Hematopoietic multipotent progenitor cell treated with erythropoietin and hydrocortisone succinate and interleukin-3 and kit ligand, for 17 days (in vitro differentiated cells): ENCODE results near the gene SCUBE3.

Experiments used
- DNase-seq: peaks from one replicate; pipeline ENCODE4 v3.0.0-alpha.2; 2015; ENCODE audit warnings: low spot score

The SCUBE3 gene

DNA sequence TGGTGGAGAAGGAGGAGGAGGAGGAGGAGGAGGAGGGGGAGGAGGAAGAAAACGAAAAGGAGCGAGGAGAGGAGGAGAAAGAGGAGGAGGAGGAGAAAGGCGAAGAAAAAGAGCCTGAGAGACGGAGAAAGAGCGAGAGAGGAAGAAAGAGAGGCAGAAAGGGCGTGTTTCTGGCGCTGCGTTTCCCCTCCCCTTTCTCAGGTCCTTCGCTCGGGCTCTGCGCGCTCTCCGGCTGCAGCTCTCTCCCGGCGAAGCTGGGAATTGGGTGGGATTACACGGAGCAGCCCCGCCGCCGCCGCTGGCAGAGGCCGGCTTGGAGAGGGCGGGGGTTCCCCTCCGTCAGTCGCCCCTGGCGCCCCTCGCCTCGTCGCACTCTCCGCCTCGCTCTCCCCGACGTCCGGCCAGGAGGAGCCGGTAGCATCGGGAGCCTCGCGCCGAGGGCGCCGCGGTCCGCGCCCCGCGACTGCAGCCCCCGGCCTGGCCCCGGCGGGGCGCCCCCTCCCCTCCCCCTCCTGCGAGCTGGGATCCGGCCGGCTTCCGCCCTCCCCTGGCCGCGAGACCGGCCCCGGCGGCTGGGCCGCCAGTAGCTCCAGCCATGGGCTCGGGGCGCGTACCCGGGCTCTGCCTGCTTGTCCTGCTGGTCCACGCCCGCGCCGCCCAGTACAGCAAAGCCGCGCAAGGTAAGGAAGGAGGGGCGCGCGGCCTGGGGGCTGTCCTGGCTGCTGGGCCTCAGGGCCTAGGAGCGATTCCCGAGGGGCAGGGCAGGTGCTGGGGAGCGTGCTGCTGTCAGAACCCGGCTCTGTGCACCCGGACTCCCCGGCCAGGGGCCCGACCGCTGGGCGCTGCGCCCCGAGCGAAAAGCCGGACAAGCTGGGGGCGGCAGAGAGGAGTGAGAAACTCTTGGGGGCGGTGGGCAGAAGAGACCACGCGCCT is at the start of gene SCUBE3:
TSS of gene SCUBE3 (plus strand) at position 133 of the 933 bp plus-strand sequence. CDS start at position 596, 463 bp downstream.
- DNase-seq: no peak

DNA sequence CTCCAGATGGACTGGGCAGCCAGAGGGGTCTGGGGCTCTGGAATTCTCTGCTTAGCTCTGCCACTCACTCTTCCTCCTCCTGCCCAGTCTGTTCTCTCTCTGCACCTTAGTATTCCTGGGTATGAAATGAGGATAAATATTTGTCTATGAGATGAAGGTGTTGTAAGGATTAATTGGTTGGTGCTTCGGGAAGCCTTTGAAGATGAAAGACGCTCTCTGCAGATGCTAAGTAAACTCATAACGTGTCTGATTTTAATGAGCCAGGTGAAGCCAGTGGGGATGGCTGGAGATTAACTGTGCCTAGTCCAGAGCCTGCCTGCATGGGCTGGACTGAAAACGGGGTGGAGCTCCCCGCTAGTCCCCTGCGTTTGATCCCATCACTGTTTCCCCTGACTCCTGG is 49.5 kb upstream of the SCUBE3 start:
- DNase-seq: no peak

DNA sequence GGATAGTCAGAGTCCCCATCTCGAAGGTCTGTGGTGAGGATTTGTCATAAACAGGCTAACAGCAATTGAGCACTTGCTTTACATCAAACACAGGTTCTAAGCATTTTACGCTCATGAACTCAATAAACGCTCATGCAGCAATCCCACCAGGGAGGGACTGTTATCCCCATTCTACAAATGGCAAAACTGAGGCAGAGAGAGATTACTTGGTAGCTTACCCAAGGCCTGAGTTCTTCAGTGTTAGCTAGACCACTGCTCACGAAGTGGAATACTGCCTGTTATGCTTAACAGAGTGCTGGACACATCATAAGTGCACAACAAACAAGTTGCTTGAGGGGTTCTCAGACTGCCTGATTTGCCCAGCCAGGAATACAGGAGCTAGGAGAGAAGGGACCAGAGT is 48.9 kb upstream of the SCUBE3 start:
- no peak for DNase-seq

DNA sequence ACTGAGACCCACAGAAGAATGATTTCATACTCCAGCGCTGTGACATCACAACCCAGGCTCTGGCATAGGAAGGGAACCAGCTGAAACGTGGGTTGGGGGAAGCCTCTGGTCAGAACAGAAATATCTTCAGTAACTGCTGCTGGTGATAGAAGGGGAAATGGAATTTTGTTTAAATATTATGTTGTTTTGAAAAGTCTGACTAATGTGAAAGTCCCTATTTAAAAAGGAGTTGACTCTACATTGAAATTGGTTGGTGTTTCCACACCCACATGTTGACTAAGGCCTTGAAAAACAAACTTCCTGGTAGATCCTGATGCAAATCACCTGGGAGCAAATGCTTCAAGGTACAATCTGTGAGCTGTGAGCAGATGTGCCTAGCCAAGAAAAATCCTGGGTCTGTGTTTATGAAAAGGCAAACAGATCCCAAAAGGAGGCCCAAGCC is 48.1 kb upstream of the SCUBE3 start:
- DNase-seq: no peak

DNA sequence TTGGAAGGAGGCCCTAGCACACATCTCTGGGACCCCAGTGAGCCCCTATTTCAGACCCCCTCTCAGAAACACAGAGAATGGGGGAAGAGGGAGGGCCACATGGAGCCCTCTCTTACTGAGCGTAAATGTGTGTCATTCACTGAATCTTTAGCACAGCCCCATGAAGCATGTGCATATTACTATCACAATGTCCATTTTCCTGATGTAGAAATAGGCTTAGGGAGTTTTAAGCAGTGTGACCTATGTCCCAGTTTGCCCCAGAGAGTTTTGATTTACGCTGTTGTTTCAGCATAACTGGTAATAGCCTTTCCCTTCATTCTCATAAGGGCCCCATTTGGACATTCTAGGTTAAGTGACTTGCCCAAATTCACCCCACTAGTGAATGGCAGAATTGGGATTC is 47.6 kb upstream of the SCUBE3 start:
- no peak for DNase-seq

DNA sequence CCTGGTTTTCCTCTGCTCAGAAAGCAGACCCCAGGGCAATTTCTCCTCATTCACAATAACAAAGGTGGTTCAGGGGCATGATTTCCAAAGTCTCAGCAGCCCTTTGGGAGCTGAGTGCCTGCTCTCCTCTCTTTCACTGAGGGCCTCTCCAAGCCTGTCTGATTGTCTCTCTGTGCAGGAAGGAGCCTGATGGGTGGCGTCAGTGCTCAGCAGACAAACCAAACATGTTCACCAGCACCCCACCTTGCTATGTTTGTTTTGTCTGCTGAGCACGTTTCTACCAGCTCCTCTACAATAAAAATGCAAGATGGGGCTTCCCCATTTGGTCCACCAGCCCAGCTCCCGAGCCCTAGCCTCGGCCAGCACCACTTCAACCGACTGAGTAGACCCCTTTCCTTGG is 47.2 kb upstream of the SCUBE3 start:
- DNase-seq: no peak

DNA sequence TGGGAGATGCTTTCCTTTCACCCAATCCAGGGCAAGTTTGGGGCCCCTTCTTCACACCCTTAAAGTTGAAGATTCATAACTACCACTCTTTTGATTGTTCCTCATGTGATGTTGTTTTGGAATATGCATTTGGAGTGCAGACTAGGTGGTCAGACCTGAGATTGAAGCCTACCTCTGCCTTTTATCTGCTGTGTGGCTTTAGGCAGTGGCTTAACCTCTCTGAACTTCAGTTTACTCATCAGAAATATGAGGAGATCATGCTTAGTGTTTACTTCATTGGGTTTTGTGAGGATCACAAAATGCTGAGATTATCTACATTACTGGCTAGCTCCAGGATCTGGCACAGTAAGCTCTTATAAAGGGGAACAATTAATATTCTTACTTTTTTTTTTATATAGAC is 46.3 kb upstream of the SCUBE3 start:
- DNase-seq: no peak

DNA sequence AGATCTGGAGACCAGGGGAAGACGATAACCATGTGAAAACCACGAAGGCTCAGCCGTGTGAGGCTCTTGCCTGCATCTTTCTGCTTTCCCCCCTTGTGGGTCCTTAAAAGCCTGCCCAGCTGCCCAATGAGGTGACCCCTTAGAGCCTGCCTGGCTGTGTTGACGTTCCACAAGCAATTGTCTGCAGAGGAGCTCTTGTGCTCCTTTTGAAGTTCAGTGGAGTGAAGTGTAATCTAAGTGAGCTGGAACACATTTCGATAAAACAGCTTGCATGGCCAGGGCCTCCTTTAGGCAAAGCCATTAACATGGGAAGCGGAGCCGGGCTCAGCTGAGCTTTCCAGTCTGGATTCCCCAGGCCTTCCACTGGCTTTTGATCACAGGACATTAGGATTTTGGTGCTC is 45.3 kb upstream of the SCUBE3 start:
- no peak for DNase-seq

DNA sequence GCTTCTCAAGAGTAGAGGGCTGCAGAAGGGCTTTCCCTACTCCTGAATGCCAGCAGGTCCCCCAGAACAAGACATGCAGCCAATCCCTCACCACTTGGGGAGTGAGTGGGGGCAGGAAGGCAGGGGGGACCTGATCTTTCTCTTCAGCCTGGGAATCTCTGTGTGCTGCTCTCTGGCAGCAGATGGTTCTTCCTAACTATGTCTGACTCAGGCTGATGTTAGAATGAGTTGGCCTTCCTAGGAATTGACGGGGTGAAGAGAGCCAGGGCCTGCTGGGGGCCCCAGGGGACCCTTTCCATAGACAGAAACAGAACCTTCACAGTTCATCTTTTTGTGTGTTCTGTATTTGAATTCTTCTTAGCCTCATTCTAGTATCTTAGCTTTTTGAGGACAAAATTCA is 43.6 kb upstream of the SCUBE3 start:
- DNase-seq: no peak

DNA sequence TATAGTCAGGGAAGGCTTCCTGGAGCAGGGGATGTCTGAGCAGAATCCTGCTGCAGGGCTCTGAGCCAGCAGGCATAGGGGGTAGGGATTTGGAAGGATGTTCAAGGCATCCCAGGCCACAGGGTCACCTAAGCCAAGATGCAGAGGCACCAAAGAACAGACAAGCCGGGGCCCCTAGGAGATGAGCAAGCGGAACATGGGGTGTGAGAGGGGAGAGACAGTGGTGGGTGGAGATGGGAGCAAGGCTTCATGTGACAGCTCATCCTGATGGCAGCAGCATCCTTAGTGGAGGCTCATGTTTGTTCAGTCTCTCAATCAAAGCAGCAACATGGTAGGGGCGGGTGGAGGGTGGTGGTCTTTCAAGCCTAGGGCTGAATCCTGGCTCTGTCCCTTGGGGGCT is 42.9 kb upstream of the SCUBE3 start:
- DNase-seq: no peak

DNA sequence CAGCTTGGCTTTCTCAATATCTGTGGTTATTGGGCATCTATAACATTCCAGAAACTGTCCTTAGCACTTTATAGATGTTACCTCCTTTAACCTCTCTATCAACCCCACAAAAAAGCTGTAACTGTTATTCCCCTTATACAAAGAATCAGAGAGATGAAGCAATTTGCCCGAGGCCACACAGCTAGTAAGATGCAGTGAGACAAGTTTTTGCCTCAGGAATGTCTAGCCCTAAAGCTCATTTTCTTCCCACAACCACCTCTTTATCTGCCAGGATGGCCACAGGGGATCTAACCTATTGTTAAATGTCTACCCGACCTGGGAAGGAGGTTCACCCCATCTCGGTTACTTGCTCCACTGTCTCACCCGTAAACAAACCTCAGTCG is 40.7 kb upstream of the SCUBE3 start:
- no peak for DNase-seq

DNA sequence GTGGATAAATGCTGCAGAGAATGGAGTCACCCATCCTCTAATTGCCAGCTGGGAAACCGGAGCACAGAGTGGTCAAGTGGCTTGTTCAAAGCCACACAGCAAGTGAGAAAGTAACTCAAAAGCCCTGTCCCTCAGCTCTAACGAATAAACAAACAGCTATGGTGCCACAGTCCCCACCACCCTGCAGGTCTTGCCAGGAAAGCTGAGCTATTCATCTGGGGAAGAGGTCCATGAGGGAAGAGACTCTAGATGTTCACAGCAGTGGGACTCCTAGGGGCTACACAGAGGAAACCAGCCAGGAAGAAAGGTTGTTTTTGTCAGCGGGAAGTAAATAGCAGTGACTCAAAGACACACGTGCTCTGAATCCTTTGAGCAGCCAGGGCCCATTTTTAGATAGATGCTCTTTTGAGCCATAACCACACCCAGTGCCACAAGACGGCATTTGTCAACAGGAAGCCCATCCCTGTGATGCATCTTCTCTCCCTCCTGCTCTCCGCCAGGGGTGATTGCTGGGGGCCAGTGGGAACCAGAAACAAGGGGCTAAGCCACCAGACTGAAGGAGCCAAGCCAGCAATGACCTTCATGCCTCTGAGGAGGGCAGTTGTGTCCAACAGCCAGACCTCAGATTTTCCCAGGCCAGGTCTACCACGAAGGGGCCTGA is 40.2 kb upstream of the SCUBE3 start:
- DNase-seq: no peak

DNA sequence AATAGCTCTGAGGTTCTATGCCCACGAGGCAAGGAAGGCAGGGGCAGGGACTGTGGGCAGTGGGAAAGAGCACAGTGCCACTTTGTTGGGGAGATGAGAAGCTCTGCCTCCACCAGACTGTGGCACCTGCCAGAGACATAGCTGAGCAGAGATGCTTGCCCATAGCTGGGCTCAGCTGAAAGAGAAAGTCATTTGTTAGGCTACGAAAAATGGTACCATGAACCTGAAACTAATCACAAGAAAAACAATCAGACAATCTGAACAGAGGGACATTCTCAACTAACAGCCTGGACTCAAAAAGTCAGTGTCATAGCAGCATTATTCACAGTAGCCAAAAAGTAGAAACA is 39.7 kb upstream of the SCUBE3 start:
- DNase-seq: no peak

DNA sequence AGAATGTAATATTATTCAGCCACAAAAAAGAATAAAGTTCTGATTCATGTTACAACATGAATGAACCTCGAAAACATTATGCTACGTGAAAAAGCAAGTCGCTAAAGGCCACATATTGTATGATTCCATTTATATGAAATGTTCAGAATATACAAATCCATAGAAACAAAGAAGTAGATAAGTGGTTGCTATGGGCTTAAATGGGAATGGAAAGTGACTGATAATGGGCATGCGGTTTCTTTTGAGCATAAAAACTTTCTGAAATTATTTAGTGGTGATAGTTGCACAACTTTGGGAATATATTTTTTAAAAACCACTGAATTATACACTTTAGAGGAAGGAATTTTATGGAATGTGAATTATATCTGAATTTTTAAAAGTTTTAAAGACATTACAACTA is 39.3 kb upstream of the SCUBE3 start:
- DNase-seq: no peak

DNA sequence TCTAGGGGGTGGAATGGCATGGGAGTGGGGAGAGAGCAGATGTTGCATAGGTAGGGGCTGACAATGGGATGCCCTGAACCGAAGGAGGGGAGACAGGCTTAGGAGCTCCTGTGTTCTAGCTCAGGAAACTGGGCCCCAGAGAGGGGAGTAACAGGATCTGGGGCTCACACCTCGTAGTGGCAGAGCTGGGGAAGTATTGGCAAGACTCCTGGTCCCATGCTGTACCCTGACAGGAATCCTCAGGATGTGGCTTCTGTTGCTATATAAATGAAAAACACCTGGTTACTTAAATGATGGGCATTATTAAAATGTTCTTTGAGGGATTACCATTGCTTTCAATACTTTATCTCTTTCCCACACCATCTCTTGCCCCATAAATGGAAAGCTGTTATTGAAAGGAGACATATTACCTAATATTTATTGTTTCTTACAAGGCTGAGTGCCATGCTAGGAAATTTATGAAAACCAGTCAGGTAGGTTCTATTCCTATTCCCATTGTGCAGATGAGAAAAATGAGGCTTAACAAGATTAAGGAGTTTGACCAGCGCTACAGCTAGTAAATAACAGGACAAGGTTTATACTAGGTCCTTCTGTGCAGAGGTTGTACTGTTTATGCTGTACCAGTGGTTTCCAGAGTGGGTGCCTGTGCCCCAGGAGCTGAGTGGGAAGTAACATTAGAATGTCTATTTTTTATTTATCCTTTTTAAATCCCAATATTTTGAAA is 37.3 kb upstream of the SCUBE3 start:
- DNase-seq: no peak

DNA sequence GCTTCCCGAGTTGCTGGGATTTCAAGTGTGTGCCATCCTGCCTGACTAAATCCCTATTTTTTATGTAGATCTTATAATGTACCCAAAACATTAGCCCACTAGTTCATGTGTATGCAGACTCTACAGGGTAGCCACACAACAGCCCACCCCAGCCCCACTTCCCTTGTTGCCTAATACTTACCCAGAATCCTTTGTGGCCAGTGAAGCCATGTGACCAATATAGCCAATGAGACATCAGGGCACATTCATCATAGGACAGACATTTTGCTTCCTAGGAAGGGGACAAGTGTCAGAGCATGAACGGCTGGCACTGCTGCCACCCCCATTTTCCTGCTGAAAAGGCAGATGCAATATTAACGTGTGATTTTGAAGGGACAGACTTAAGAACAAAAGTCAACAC is 36.6 kb upstream of the SCUBE3 start:
- DNase-seq: no peak

DNA sequence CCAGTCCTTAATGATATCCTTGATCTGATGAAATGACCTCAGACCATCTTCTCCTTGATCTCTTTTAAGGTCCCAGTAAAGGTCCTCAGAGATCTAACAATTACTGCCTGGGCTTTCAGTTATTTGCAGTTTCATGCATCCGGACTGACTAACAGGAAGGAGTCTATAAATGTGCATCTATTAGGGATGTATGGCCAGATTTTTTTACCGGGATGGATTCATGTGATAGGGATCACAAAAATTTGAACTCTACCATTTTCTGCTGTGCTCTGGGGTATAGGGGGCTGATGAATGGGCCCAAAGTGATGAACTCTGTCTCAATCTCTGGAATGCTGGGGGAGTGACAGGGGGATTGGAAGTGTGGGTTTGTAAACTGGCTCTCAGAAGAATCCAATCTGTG is 36.2 kb upstream of the SCUBE3 start:
- no peak for DNase-seq

DNA sequence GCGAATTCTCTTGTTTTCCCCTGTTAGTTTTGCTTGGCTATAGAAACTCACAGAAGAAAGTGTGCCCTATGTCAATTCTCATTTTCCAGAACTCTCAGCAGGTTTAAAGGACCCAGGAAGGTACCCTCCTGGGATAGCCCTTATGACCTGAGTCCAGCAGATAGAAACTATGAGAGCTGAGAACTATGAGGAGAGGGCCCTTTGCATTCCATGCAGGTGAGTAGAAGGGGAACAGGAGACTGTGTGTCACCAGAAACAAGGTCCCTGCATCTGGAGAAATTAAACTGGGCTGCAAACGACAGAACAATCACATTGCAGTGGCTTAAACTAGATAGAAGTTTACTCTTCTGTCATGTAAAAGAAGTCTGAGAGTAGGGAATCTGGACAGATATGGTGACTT is 35.7 kb upstream of the SCUBE3 start:
- DNase-seq: no peak

DNA sequence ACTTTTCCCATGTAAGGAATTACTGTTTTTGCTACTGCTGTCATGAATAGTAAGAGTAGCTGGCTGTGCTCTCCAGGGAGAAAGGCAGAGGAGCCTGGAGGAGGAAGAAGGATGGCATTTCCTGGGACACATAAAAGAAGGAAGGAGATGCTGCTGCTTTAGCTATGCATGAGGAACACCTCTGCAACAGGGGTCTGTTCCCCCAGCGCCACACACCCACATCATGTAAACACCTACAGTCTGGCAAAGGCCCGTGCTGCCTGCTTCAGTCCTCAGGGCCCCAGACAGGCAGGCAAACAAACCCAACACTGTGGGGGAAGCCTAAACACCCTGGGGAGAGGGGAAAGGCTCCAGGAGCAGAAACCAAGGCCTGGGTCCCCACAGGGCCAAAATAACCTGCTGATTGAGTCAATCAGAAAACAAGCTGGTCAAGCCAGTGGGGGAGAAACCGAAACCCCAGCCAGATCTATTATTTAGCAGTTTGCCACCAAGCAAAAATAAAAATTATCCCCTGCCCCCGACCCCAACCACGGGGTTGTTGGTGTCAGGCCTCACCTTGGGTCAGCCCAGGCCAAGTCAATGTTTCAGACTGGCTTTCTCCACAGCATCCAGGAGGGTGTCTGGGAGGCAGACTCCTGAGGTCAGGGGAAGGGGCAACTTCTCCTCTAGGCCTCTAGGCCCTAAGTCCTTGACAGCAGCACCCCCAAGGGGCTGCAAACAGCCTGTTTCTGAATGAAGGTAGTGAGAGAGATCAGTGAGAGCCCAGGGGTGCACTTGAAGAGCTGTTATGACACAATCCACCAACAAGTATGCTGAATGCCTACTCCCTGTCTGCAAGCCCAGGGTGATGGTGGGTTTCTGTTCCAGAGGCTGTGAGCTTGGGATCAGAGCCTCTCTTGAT is 34.6 kb upstream of the SCUBE3 start:
- no peak for DNase-seq

DNA sequence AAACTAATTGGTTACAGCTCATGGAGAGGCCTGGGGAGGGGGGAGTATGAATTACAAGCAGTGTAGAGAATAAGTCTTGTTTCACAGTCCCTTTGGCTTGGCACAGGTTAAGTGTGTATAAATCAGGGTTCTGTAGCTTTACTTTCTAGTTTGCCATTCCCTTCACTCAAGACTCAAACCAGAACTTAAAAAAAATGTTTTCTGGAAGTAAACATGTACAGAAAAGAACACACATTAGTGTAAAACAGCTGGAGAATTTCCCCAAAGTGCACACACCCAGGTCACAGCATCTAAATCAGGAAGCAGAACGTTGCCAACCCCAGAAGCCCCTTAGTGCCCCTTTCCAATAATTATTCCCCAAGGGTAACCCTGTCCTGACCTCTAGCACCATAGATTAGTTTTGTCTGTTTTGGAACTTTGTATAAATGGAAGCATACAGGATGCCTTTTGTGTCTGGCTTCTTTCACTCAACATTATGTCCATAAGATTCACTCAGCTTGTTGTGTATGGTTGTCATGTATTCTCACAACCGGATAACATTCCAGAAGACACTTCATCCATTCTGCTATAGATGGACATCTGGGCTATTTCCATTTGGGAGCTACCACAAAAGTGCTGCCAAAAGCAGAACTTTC is 33.7 kb upstream of the SCUBE3 start:
- no peak for DNase-seq

DNA sequence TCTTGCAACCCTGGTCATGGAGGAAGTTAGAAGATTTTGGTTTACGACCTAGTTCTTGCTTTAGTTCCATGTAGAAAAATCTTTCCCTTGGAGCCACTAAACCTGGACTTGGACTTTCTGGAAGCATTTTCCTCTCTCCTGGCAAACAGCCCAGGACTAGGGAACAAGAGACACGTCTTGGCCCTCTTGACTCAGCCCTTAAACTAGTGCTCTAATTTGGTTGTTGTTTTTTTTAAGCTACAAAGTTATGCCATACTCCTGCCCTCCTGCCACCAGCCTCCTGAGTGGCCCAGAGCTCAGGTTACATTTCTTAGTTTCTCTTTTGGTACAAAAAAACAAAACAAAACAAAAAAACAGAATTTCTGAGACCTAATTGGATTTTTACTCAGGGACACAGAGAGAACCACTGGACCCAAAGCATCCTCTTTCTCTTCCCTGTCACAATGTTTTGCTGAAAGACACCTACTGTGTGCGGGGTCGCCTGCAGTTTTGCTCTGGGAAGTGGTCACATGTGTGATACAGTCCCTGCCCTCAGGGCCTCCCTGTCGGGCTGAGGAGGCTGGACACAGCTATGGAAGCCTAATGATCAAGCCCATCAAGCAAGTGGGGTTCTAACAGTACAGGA is 32.3 kb upstream of the SCUBE3 start:
- DNase-seq: no peak
